22Rv1 (cell line): Measurements from ENCODE around the gene CTTN.

Experiments used
- ZFX ChIP-seq: fragments of 450-650 bp; IDR thresholded peaks from 2 replicates; pipeline ENCODE4 v1.6.1; 2017; ENCODE audit warnings: antibody characterized with exemption, borderline replicate concordance
- TF ChIP-seq, protein P1 (sequence below): fragments of 450-650 bp; IDR thresholded peaks from 2 replicates; pipeline ENCODE4 v1.5.1; 2017; ENCODE audit warnings: mild to moderate bottlenecking

DNA sequence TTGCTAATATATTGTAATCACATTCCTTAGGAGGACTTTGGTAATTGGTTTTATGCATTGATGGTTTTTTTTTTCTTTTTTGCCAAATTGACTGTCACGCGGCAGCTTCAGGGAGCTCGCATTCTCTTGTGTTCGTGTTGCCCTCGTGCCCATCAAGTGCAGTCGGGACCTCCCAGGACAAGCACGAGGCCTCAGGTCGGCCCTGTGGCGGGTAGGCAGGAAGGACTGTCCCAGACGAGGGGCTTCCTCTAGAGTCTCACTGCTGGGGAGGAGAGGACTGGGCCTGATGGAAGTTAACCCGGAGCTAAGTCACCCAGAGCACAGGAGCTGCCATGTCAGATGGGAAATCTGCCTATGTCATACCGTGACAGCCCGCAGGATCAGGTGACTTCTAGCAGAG lies 37.0 kb downstream of the CTTN start:
- TF ChIP-seq, protein P1, sequence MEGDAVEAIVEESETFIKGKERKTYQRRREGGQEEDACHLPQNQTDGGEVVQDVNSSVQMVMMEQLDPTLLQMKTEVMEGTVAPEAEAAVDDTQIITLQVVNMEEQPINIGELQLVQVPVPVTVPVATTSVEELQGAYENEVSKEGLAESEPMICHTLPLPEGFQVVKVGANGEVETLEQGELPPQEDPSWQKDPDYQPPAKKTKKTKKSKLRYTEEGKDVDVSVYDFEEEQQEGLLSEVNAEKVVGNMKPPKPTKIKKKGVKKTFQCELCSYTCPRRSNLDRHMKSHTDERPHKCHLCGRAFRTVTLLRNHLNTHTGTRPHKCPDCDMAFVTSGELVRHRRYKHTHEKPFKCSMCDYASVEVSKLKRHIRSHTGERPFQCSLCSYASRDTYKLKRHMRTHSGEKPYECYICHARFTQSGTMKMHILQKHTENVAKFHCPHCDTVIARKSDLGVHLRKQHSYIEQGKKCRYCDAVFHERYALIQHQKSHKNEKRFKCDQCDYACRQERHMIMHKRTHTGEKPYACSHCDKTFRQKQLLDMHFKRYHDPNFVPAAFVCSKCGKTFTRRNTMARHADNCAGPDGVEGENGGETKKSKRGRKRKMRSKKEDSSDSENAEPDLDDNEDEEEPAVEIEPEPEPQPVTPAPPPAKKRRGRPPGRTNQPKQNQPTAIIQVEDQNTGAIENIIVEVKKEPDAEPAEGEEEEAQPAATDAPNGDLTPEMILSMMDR, result no peak
- TF ChIP-seq ZFX, result no peak
